BJ (cell line): Measurements from ENCODE around the gene SLC29A4. TPM values are rescaled to one million over a fixed set of nuclear protein-coding genes. Genes with fewer than 3 reads are reported as not detected.
"Not testable (repeated sequence)": the region's sequence is repeated elsewhere in the genome, so short reads cannot be mapped to it uniquely, and the experiment has no call there.

ENCODE experiments used
- CTCF ChIA-PET: fragments of 350-600 bp; formaldehyde crosslinking; extraction: SDS; loops from one replicate; lab custom pipeline; 2021; ENCODE audit warnings: antibody characterized with exemption, inconsistent platforms; lab: Yijun Ruan, JAX
- POLR2A ChIA-PET: fragments of 300-600 bp; sonication (Branson Sonifier 250); formaldehyde crosslinking; extraction: SDS; loops from one replicate; lab custom pipeline; 2021; ENCODE audit warnings: antibody characterized with exemption; lab: Charles Lee
- DNase-seq: peaks from one replicate; pipeline ENCODE4 v3.0.0-alpha.2; 2011; ENCODE audit warnings: low read depth
- H3K27me3 ChIP-seq: 2 replicates; pipeline ENCODE4 v1.6.0; 2011; ENCODE audit warnings: low read length; ENCODE audit not compliant: control insufficient read depth, insufficient read depth
- H3K36me3 ChIP-seq: 2 replicates; pipeline ENCODE4 v1.5.1; 2011; ENCODE audit warnings: low read length; ENCODE audit not compliant: control insufficient read depth, insufficient read depth
- H3K4me3 ChIP-seq: 2 replicates; pipeline ENCODE4 v1.5.1; 2011; ENCODE audit warnings: low read depth, mild to moderate bottlenecking, control low read depth, low read length
- polyA plus RNA-seq: library from polyadenylated mRNA; depleted of rRNA; stranded (reverse); fragments of >200 nt; gene quantifications from 2 replicates; pipeline ENCODE4 v1.2.3, GENCODE V29; 2011
- TF ChIP-seq, protein P1 (sequence below): IDR thresholded peaks from 2 replicates; pipeline ENCODE4 v1.5.1; 2011; ENCODE audit warnings: low read depth, mild to moderate bottlenecking, control low read depth, inconsistent platforms, low read length, moderate library complexity; ENCODE audit not compliant: insufficient read depth

Gene SLC29A4
- polyA plus RNA-seq, 1 experiment = 3.4 TPM

DNA sequence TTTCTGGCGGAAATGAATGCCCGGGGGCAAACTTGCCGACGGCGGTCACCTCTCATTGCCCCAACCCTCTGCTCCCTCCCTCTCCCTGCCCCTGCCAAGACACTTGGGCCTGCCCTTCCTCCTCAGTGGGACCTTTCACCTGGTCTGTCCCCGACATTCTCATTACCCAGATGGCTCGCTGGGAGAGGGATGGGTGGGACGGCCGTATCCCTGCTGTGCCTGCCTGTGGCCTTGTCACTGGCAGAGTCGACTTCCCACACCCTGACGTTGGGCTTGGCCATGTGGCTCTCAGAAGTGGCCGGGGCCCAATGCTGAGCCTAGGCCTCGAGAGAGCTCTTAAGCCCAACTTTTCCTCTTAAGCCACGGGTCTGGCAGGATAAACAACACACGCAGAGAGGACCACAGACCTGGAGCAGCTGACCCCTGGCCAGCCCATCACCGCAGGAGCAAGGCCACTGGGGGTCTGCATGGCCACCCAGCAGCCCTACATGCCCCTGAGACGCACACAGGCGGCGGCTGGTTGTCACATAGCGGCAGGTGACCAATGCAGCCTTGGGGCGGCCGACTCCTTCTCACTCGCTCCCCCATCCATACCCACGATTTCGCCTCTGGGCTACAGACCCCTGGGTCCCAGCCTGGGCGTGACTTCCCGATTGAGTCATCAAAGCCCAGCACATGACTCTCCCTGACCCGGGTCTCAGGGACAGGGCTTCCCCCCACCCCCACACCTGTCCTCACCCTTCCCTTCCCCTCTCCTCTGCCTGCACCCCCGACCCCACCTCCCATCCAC, 40.1 kb downstream of the SLC29A4 start:
- Histone ChIP-seq H3K27me3 (no peaks in the 10 kb centered on the region), H3K36me3 (peaks cover 36% of the 10 kb centered on the region), H3K4me3 (no peak overlapping the region)
- ChIA-PET POLR2A (no interaction called here), CTCF (no interaction called here)
- no peak for DNase-seq
- TF ChIP-seq, protein P1, sequence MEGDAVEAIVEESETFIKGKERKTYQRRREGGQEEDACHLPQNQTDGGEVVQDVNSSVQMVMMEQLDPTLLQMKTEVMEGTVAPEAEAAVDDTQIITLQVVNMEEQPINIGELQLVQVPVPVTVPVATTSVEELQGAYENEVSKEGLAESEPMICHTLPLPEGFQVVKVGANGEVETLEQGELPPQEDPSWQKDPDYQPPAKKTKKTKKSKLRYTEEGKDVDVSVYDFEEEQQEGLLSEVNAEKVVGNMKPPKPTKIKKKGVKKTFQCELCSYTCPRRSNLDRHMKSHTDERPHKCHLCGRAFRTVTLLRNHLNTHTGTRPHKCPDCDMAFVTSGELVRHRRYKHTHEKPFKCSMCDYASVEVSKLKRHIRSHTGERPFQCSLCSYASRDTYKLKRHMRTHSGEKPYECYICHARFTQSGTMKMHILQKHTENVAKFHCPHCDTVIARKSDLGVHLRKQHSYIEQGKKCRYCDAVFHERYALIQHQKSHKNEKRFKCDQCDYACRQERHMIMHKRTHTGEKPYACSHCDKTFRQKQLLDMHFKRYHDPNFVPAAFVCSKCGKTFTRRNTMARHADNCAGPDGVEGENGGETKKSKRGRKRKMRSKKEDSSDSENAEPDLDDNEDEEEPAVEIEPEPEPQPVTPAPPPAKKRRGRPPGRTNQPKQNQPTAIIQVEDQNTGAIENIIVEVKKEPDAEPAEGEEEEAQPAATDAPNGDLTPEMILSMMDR = no peak

DNA sequence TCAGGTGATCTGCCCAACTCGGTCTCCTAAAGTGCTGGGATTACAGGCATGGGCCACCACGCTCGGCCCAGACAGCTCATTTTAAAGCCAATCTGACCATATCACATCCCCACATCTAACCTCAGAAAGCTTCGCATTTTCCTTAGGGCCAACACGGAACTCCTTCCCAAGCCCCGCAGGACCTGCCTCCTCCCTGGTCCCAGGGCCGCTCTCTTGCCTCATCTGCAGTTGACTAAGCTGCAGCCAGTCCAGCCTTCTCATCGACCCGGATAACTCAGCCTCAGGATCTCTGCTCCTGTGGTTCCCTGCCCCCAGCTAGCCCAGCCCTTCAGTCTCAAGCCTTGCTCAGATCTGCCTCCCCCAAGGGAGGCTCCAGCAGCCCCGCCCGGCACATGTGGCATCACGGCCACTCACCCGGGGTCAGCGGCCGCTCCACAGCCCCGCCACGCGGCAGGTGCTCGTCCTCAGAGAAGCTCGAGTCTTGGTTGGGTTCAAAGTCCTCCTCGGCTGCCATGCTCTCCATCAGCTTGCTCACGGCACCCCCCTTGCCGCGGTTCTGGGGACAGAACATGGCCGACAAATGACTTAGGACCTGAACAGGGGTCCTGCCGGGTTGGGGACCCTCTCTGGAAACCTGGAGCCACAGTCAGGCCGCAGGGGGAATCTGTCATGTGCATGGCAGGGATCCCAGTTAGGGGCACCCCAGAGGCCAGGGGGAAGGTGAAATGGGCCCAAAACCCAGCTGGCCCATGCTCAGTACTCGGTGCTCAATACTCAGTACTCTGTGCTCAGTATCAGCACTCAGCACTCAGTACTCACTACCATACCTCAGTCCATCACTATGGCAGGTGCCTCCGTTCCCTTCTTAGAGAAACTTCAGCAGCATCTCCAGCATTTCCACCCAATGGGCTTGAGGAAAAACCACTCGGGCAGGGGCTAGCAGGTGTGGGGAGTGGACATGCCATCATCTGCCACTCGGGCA, 41.3 kb downstream of the SLC29A4 start:
- H3K4me3 ChIP-seq, DNase-seq, H3K27me3 ChIP-seq, POLR2A ChIA-PET, CTCF ChIA-PET: not testable (repeated sequence)
- H3K36me3 ChIP-seq = peaks cover 37% of the 10 kb centered on the region

DNA sequence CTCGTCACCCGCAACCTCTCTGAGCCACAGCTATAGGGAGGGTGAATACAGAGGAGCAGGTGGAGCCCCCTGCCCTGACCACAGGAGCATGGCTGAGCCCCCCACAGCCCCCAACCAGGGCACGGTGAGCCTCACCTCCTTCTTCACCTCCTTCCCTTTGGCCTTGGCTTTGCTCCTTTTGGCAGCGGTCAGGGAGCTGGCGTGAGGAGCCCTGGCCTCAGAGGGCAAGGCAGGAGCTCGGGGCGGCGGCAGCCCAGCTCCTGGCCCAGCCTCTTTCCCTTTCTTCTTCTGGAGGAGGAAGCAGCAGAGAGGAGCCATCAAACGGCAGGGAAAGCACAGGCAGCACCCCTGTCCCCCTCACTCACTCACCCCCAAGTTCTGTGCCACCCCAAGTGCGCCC, 42.2 kb downstream of the SLC29A4 start:
- Histone ChIP-seq H3K4me3 (no peak overlapping the region), H3K27me3 (no peaks in the 10 kb centered on the region), H3K36me3 (peaks cover 36% of the 10 kb centered on the region)
- TF ChIP-seq, protein P1 = no peak
- no peak for DNase-seq
- POLR2A ChIA-PET = no interaction called here
- CTCF ChIA-PET = no interaction called here

DNA sequence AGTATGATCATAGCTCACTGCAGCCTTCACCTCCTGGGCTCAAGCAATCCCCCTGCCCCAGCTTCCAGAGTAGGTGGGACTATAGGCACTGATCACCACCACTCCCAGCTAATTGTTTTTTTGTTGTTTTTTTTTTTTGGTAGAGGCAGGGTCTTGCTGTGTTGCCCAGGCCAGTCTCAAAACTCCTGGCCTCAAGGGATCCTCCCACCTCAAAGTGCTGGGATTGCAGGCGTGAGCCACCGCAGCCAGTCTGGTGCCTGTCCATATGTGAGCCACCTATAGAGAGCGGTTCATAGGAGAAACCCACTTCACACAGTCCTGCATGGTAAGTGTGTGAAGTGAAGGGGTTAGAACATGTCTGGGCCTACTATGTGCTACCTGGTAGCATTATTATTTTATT, 47.5 kb downstream of the SLC29A4 start:
- DNase-seq = no peak
- peaks cover 33% of the 10 kb centered on the region for H3K36me3 ChIP-seq
- CTCF ChIA-PET = no interaction called here
- TF ChIP-seq, protein P1 = no peak
- POLR2A ChIA-PET = no interaction called here
- H3K27me3 ChIP-seq = no peaks in the 10 kb centered on the region
- no peak overlapping the region for H3K4me3 ChIP-seq

DNA sequence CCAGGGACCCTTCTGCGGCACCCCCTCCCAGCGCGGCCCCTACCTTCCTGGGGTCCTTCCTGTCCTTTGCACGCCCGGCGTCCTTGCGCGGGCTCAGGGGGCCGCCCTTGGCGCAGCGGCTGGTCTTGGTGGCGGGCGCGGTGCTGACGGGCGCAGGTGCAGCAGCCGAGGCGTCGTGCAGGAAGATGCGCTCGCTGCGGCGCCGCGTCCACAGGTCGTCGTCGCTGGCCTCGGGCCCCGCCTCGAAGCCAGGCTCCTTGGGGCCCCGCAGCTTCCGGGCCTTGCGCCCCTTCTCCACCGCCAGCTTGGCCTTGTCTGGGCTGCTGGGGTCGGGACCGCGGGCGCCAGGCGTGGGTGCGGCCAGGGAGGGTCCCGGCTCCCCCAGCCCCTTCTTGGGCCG, 49.8 kb downstream of the SLC29A4 start:
- DNase-seq = no peak
- ChIA-PET CTCF (no interaction called here), POLR2A (no interaction called here)
- Histone ChIP-seq H3K4me3 (no peak overlapping the region), H3K36me3 (peaks cover 35% of the 10 kb centered on the region), H3K27me3 (no peaks in the 10 kb centered on the region)
- TF ChIP-seq, protein P1 = no peak
